ENCODE measurements around the gene PHF12. TPM values are rescaled to one million over a fixed set of nuclear protein-coding genes. Genes with fewer than 3 reads are reported as not detected.

Gene PHF12
- total and polyA plus RNA-seq, 3 experiments from 2014 or later = 11.6 to 62.1 (median 58.1) TPM

- Histone ChIP-seq H3K4me3 (ENCODE audit: low read length) (no peak overlapping the region), H3K9me3 (ENCODE audit: low read length) (no peaks in the 10 kb centered on the region), H3K4me1 (ENCODE audit: insufficient read depth, low read length) (peaks cover 24% of the 10 kb centered on the region), H3K36me3 (ENCODE audit: insufficient read depth, low read length) (no peaks in the 10 kb centered on the region), H3K27me3 (ENCODE audit: insufficient read depth, low read length, poor library complexity, severe bottlenecking) (no peaks in the 10 kb centered on the region), H3K27ac (ENCODE audit: low read depth, low read length) (peak overlapping the region; percentile 64)
- Mint-ChIP-seq H3K27ac (peak overlapping the region; percentile 90 to 99 (median 98)), H3K4me3 (peak overlapping the region; percentile 3 to 74 (median 51)), H3K9me3 (no peaks in the 10 kb centered on the region), H3K27me3 (peaks cover 0 to 2% of the 10 kb centered on the region in 2 donors), H3K4me1 (peaks cover 19 to 23% (median 21%) of the 10 kb centered on the region in 3 donors), H3K36me3 (no peaks in the 10 kb centered on the region)
- ChIA-PET POLR2A (no interaction called here), CTCF (interaction anchor here (1.6 to 2.7 kb wide), 2 partner anchors 16 to 135 kb away, joined by 10 to 11 read pairs; no protein-coding TSS in a partner anchor)
- DNase-seq = peak; percentile 53 to 88 (median 77)
Measured at GRCh38 chr17:28982131-28982793, 30.9 kb upstream of the PHF12 start.

- no peaks in the 10 kb centered on the region for H3K9me3 ChIP-seq (ENCODE audit: low read length)
- no peak for DNase-seq
- H3K9me3 Mint-ChIP-seq = no peaks in the 10 kb centered on the region
- H3K27me3 ChIP-seq (ENCODE audit: insufficient read depth, low read length, poor library complexity, severe bottlenecking) = no peaks in the 10 kb centered on the region
- H3K27me3 Mint-ChIP-seq = peaks cover 0 to 2% of the 10 kb centered on the region in 2 donors
- no peak overlapping the region for H3K4me3 ChIP-seq (ENCODE audit: low read length)
- H3K4me1 Mint-ChIP-seq = peaks cover 17 to 19% (median 17%) of the 10 kb centered on the region in 3 donors
- no peaks in the 10 kb centered on the region for H3K36me3 ChIP-seq (ENCODE audit: insufficient read depth, low read length)
- no peak overlapping the region for H3K27ac ChIP-seq (ENCODE audit: low read depth, low read length)
- no peaks in the 10 kb centered on the region for H3K36me3 Mint-ChIP-seq
- CTCF ChIA-PET = interaction anchor here (1.4 to 1.8 kb wide), 2 partner anchors 17 to 138 kb away, joined by 3 to 4 read pairs; no protein-coding TSS in a partner anchor
- POLR2A ChIA-PET = no interaction called here
- H3K27ac Mint-ChIP-seq = peak overlapping the region in 5 of 8 donors; percentile 7 to 89 (median 63)
- no peak overlapping the region for H3K4me3 Mint-ChIP-seq
- H3K4me1 ChIP-seq (ENCODE audit: insufficient read depth, low read length) = peaks cover 19% of the 10 kb centered on the region
Measured at GRCh38 chr17:28978356-28978964, 27.1 kb upstream of the PHF12 start.

GRCh38 chr17:28977659-28978355 is 26.5 kb upstream of the PHF12 start:
- no peak for DNase-seq
- H3K9me3 Mint-ChIP-seq = no peaks in the 10 kb centered on the region
- no peaks in the 10 kb centered on the region for H3K36me3 Mint-ChIP-seq
- H3K27ac Mint-ChIP-seq = peak overlapping the region in 4 of 8 donors; percentile 6 to 89 (median 49)
- H3K4me3 ChIP-seq (ENCODE audit: low read length) = no peak overlapping the region
- CTCF ChIA-PET = interaction anchor here (1.4 kb wide), 1 partner anchor 139 kb away, joined by 4 read pairs; no protein-coding TSS in a partner anchor
- H3K4me3 Mint-ChIP-seq = no peak overlapping the region
- H3K36me3 ChIP-seq (ENCODE audit: insufficient read depth, low read length) = no peaks in the 10 kb centered on the region
- POLR2A ChIA-PET = no interaction called here
- peaks cover 13% of the 10 kb centered on the region for H3K4me1 ChIP-seq (ENCODE audit: insufficient read depth, low read length)
- H3K27me3 ChIP-seq (ENCODE audit: insufficient read depth, low read length, poor library complexity, severe bottlenecking) = no peaks in the 10 kb centered on the region
- peaks cover 10 to 13% (median 11%) of the 10 kb centered on the region in 3 donors for H3K4me1 Mint-ChIP-seq
- no peaks in the 10 kb centered on the region for H3K9me3 ChIP-seq (ENCODE audit: low read length)
- peaks cover 1 to 2% of the 10 kb centered on the region in 2 donors for H3K27me3 Mint-ChIP-seq
- H3K27ac ChIP-seq (ENCODE audit: low read depth, low read length) = no peak overlapping the region

GRCh38 chr17:28975646-28976045 is 24.3 kb upstream of the PHF12 start:
- ChIA-PET CTCF (interaction anchor here (1.0 kb wide), 1 partner anchor 142 kb away, joined by 3 read pairs; no protein-coding TSS in a partner anchor), POLR2A (no interaction called here)
- H3K4me3 ChIP-seq (ENCODE audit: low read length) = no peak overlapping the region
- H3K27me3 ChIP-seq (ENCODE audit: insufficient read depth, low read length, poor library complexity, severe bottlenecking) = no peaks in the 10 kb centered on the region
- no peaks in the 10 kb centered on the region for H3K9me3 ChIP-seq (ENCODE audit: low read length)
- Mint-ChIP-seq H3K36me3 (no peaks in the 10 kb centered on the region), H3K27me3 (peaks cover 2 to 9% of the 10 kb centered on the region in 2 donors), H3K4me3 (no peak overlapping the region), H3K27ac (no peak overlapping the region), H3K4me1 (peaks cover 0 to 2% (median 0%) of the 10 kb centered on the region in 3 donors), H3K9me3 (no peaks in the 10 kb centered on the region)
- no peak for DNase-seq
- no peaks in the 10 kb centered on the region for H3K4me1 ChIP-seq (ENCODE audit: insufficient read depth, low read length)
- no peak overlapping the region for H3K27ac ChIP-seq (ENCODE audit: low read depth, low read length)
- H3K36me3 ChIP-seq (ENCODE audit: insufficient read depth, low read length) = no peaks in the 10 kb centered on the region

GRCh38 chr17:28975031-28975430 is 23.7 kb upstream of the PHF12 start:
- Mint-ChIP-seq H3K4me1 (peaks cover 0 to 2% (median 0%) of the 10 kb centered on the region in 3 donors), H3K36me3 (no peaks in the 10 kb centered on the region), H3K27ac (no peak overlapping the region), H3K9me3 (no peaks in the 10 kb centered on the region), H3K4me3 (no peak overlapping the region), H3K27me3 (peaks cover 4 to 9% of the 10 kb centered on the region in 2 donors)
- H3K4me1 ChIP-seq (ENCODE audit: insufficient read depth, low read length) = no peaks in the 10 kb centered on the region
- H3K36me3 ChIP-seq (ENCODE audit: insufficient read depth, low read length) = no peaks in the 10 kb centered on the region
- no peak overlapping the region for H3K4me3 ChIP-seq (ENCODE audit: low read length)
- H3K9me3 ChIP-seq (ENCODE audit: low read length) = no peaks in the 10 kb centered on the region
- ChIA-PET CTCF (interaction anchor here (1.0 kb wide), 1 partner anchor 142 kb away, joined by 3 read pairs; no protein-coding TSS in a partner anchor), POLR2A (no interaction called here)
- DNase-seq = no peak
- H3K27me3 ChIP-seq (ENCODE audit: insufficient read depth, low read length, poor library complexity, severe bottlenecking) = no peaks in the 10 kb centered on the region
- no peak overlapping the region for H3K27ac ChIP-seq (ENCODE audit: low read depth, low read length)

GRCh38 chr17:28974451-28974850 is 23.1 kb upstream of the PHF12 start:
- Mint-ChIP-seq H3K36me3 (no peaks in the 10 kb centered on the region), H3K4me3 (no peak overlapping the region), H3K27me3 (peaks cover 6 to 9% of the 10 kb centered on the region in 2 donors), H3K27ac (peak overlapping the region in 2 of 8 donors; percentile 6 to 20), H3K9me3 (no peaks in the 10 kb centered on the region), H3K4me1 (peaks cover 0 to under 1% (median 0%) of the 10 kb centered on the region in 3 donors)
- CTCF ChIA-PET = no interaction called here
- Histone ChIP-seq H3K4me1 (ENCODE audit: insufficient read depth, low read length) (no peaks in the 10 kb centered on the region), H3K9me3 (ENCODE audit: low read length) (no peaks in the 10 kb centered on the region), H3K27me3 (ENCODE audit: insufficient read depth, low read length, poor library complexity, severe bottlenecking) (no peaks in the 10 kb centered on the region), H3K36me3 (ENCODE audit: insufficient read depth, low read length) (no peaks in the 10 kb centered on the region), H3K4me3 (ENCODE audit: low read length) (no peak overlapping the region), H3K27ac (ENCODE audit: low read depth, low read length) (no peak overlapping the region)
- POLR2A ChIA-PET = no interaction called here
- DNase-seq = no peak

GRCh38 chr17:28973425-28973824 is 22.1 kb upstream of the PHF12 start:
- Mint-ChIP-seq H3K36me3 (no peaks in the 10 kb centered on the region), H3K9me3 (no peaks in the 10 kb centered on the region), H3K4me3 (no peak overlapping the region), H3K4me1 (no peaks in the 10 kb centered on the region), H3K27ac (no peak overlapping the region), H3K27me3 (peaks cover 6 to 9% of the 10 kb centered on the region in 2 donors)
- CTCF ChIA-PET = interaction anchor here (1.2 to 1.7 kb wide), 2 partner anchors 20 to 143 kb away, joined by 4 to 10 read pairs; no protein-coding TSS in a partner anchor
- Histone ChIP-seq H3K27me3 (ENCODE audit: insufficient read depth, low read length, poor library complexity, severe bottlenecking) (no peaks in the 10 kb centered on the region), H3K9me3 (ENCODE audit: low read length) (no peaks in the 10 kb centered on the region), H3K4me3 (ENCODE audit: low read length) (no peak overlapping the region), H3K36me3 (ENCODE audit: insufficient read depth, low read length) (no peaks in the 10 kb centered on the region), H3K4me1 (ENCODE audit: insufficient read depth, low read length) (no peaks in the 10 kb centered on the region), H3K27ac (ENCODE audit: low read depth, low read length) (no peak overlapping the region)
- POLR2A ChIA-PET = no interaction called here
- no peak for DNase-seq

Data from CD8-positive, alpha-beta memory T cell (primary cell).